HEK293T (cell line): ENCODE results near the gene PPP2R5A.

ENCODE experiments used
- ARNT ChIP-seq: fragments of 450-650 bp; IDR thresholded peaks from 2 replicates; pipeline ENCODE4 v1.6.1; 2017; ENCODE audit warnings: mild to moderate bottlenecking
- BHLHE40 ChIP-seq: fragments of 450-650 bp; IDR thresholded peaks from 2 replicates; pipeline ENCODE4 v1.6.1; 2016; ENCODE audit warnings: mild to moderate bottlenecking, moderate library complexity, borderline replicate concordance
- CTBP1 ChIP-seq: fragments of 450-650 bp; IDR thresholded peaks from 2 replicates; pipeline ENCODE4 v1.6.1; 2016; ENCODE audit warnings: borderline replicate concordance
- ELF4 ChIP-seq: fragments of 450-650 bp; IDR thresholded peaks from 2 replicates; pipeline ENCODE4 v1.6.1; 2017; ENCODE audit warnings: antibody characterized with exemption
- FOXA1 ChIP-seq: fragments of 450-650 bp; IDR thresholded peaks from 2 replicates; pipeline ENCODE4 v1.6.1; 2016; ENCODE audit warnings: mild to moderate bottlenecking
- FOXM1 ChIP-seq: fragments of 450-650 bp; IDR thresholded peaks from 2 replicates; pipeline ENCODE4 v1.6.1; 2017; ENCODE audit warnings: mild to moderate bottlenecking, borderline replicate concordance
- HDGF ChIP-seq: fragments of 450-650 bp; IDR thresholded peaks from 2 replicates; pipeline ENCODE4 v1.6.1; 2017; ENCODE audit warnings: antibody characterized with exemption, borderline replicate concordance
- L3MBTL2 ChIP-seq: fragments of 450-650 bp; conservative IDR thresholded peaks from 2 replicates; pipeline ENCODE4 v1.6.1; 2016; ENCODE audit warnings: mild to moderate bottlenecking
- LEF1 ChIP-seq: fragments of 450-650 bp; IDR thresholded peaks from 2 replicates; pipeline ENCODE4 v1.6.1; 2017; ENCODE audit warnings: mild to moderate bottlenecking, borderline replicate concordance
- NFRKB ChIP-seq: fragments of 450-650 bp; IDR thresholded peaks from 2 replicates; pipeline ENCODE4 v1.6.1; 2016; ENCODE audit warnings: mild to moderate bottlenecking, moderate library complexity
- SP1 ChIP-seq: fragments of 450-650 bp; IDR thresholded peaks from 2 replicates; pipeline ENCODE4 v1.6.1; 2017
- SUZ12 ChIP-seq: fragments of 450-650 bp; IDR thresholded peaks from 2 replicates; pipeline ENCODE4 v1.6.1; 2016; ENCODE audit warnings: mild to moderate bottlenecking
- TARDBP ChIP-seq: fragments of 450-650 bp; IDR thresholded peaks from 2 replicates; pipeline ENCODE4 v1.6.1; 2016

DNA sequence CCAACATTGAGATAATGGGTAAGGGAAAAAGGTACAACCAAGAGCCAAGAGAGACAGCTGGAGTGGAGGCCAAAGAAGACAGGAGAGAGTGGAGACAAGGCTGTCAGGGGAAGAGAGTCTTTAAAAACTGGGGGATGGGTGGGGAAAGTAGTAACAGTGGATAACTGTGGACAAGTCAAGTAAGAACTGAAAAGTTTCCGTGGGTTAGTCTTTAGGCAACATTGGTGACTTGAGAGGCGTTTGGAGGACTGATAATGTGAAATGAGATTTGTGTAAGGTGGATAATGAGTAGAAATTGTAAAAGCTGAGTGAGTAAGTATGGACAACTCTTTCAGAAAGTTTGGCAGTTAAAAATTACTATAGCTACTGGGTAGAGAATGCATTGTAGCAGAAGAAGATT lies 10.4 kb downstream of the PPP2R5A start:
- TF ChIP-seq L3MBTL2, result no peak
- TF ChIP-seq FOXA1, result no peak
- no peak for TF ChIP-seq CTBP1
- no peak for TF ChIP-seq SP1
- TF ChIP-seq ARNT, result no peak
- no peak for TF ChIP-seq SUZ12
- no peak for TF ChIP-seq HDGF
- no peak for TF ChIP-seq LEF1
- no peak for TF ChIP-seq NFRKB
- no peak for TF ChIP-seq ELF4
- no peak for TF ChIP-seq FOXM1
- no peak for TF ChIP-seq TARDBP
- no peak for TF ChIP-seq BHLHE40
